ENCODE results near the gene PLIN5. TPM values are rescaled to one million over a fixed set of nuclear protein-coding genes. Genes with fewer than 3 reads are reported as not detected.

Gene PLIN5
- total RNA-seq, 2 donors from 2014 or later, result 3.7 to 3.9 TPM

DNA sequence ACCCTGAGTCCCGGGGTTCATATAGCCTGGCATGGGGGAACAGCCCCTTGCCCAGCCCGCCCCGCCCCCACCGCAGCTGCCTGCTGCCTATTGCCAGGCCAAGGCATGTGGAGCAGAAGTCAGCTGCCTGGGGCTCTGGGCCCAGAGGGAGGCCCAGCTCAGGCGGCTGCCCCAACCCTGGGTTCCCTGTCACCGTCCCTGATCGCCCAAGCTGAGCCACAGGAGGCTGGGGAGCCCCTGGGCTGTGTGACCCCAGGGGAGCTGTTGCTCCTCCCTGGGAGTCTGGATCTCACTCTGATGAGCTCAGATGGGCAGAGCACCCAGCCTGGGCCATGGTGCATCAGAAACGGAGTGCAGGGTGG lies 18.1 kb downstream of the PLIN5 start:
- H3K4me3 Mint-ChIP-seq, result no peak overlapping the region
- H3K27me3 ChIP-seq (ENCODE audit: control insufficient read depth, insufficient read depth, low read length, poor library complexity, severe bottlenecking), result no peaks in the 10 kb centered on the region
- WGBS, 2 experiments (ENCODE audit: insufficient coverage in 1 of 2, insufficient read length in 1 of 2), result 81 to 84% methylated on average over 6 to 8 of the region's 8 CpGs

DNA sequence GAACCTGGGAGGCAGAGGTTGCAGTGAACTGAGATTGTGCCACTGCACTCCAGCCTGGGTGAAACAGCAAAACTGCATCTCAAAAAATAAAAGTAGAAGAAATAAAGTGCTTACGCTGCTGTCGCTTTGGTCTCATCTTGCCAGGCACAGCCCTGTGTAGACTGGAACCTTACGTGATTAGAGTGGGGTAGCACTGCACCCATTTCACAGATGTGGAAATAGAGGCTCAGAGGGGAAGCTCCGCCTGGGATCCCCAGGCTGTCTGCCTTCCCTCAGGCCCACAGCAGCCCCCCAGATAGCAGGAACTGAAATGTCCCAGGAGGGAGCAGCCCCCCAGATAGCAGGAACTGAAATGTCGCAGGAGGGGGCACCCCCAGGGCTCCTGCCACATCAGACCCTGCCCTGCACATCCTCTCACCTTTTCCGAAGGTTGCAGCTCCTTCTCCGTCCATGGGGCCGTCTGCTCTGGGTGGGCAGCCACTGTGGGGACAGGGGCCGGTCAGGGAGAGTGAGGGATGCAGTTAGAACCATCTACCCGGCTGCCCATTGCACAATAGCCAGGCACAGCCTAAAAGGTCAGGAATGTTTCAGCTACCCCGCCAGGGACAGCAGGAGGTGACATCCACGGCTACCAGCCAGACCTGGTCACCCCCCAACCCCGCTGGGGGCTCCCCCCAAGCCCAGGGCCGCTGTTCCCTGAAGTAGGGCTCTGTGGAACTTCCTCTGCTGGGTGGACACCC lies 18.7 kb downstream of the PLIN5 start:
- H3K36me3 ChIP-seq (ENCODE audit: control insufficient read depth, insufficient read depth, low read length), result no peaks in the 10 kb centered on the region
- TF ChIP-seq, protein P1, sequence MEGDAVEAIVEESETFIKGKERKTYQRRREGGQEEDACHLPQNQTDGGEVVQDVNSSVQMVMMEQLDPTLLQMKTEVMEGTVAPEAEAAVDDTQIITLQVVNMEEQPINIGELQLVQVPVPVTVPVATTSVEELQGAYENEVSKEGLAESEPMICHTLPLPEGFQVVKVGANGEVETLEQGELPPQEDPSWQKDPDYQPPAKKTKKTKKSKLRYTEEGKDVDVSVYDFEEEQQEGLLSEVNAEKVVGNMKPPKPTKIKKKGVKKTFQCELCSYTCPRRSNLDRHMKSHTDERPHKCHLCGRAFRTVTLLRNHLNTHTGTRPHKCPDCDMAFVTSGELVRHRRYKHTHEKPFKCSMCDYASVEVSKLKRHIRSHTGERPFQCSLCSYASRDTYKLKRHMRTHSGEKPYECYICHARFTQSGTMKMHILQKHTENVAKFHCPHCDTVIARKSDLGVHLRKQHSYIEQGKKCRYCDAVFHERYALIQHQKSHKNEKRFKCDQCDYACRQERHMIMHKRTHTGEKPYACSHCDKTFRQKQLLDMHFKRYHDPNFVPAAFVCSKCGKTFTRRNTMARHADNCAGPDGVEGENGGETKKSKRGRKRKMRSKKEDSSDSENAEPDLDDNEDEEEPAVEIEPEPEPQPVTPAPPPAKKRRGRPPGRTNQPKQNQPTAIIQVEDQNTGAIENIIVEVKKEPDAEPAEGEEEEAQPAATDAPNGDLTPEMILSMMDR (conservative IDR thresholded peaks at IDR 0.05), result no peak
- no peak overlapping the region for H3K4me3 Mint-ChIP-seq
- no peak overlapping the region for H3K27ac Mint-ChIP-seq
- H3K27ac ChIP-seq (ENCODE audit: low read depth, low read length), result no peak overlapping the region
- H3K9me3 Mint-ChIP-seq, result peaks cover 1% of the 10 kb centered on the region
- no peaks in the 10 kb centered on the region for H3K4me1 ChIP-seq (ENCODE audit: control insufficient read depth, insufficient read depth, low read length)
- H3K9ac ChIP-seq (ENCODE audit: extremely low read depth, low read length, poor library complexity, severe bottlenecking), result no peak overlapping the region
- no peak overlapping the region for H3K4me3 ChIP-seq (ENCODE audit: low read length)
- no peaks in the 10 kb centered on the region for H3K27me3 ChIP-seq (ENCODE audit: control insufficient read depth, insufficient read depth, low read length, poor library complexity, severe bottlenecking)
- H3K27me3 Mint-ChIP-seq (ENCODE audit: insufficient read depth), result peaks cover 43% of the 10 kb centered on the region
- H3K36me3 Mint-ChIP-seq (ENCODE audit: low read depth), result no peaks in the 10 kb centered on the region
- no peak for DNase-seq
- WGBS, 2 experiments (ENCODE audit: insufficient coverage in 1 of 2, insufficient read length in 1 of 2), result 57 to 80% methylated on average over 3 to 14 of the region's 14 CpGs
- H3K9me3 ChIP-seq (ENCODE audit: control insufficient read depth, low read length), result no peaks in the 10 kb centered on the region
- no peaks in the 10 kb centered on the region for H3K4me1 Mint-ChIP-seq

More for the DNA sequence above, 18.1 kb downstream of the PLIN5 start:
- no peak for DNase-seq
- Mint-ChIP-seq H3K27ac (no peak overlapping the region), H3K4me1 (no peaks in the 10 kb centered on the region), H3K27me3 (ENCODE audit: insufficient read depth) (peaks cover 42% of the 10 kb centered on the region), H3K36me3 (ENCODE audit: low read depth) (no peaks in the 10 kb centered on the region), H3K9me3 (peaks cover 1% of the 10 kb centered on the region)
- TF ChIP-seq, protein P1 (conservative IDR thresholded peaks at IDR 0.05), result no peak
- Histone ChIP-seq H3K4me1 (ENCODE audit: control insufficient read depth, insufficient read depth, low read length) (no peaks in the 10 kb centered on the region), H3K36me3 (ENCODE audit: control insufficient read depth, insufficient read depth, low read length) (no peaks in the 10 kb centered on the region), H3K4me3 (ENCODE audit: low read length) (no peak overlapping the region), H3K27ac (ENCODE audit: low read depth, low read length) (no peak overlapping the region), H3K9ac (ENCODE audit: extremely low read depth, low read length, poor library complexity, severe bottlenecking) (no peak overlapping the region), H3K9me3 (ENCODE audit: control insufficient read depth, low read length) (no peaks in the 10 kb centered on the region)

DNA sequence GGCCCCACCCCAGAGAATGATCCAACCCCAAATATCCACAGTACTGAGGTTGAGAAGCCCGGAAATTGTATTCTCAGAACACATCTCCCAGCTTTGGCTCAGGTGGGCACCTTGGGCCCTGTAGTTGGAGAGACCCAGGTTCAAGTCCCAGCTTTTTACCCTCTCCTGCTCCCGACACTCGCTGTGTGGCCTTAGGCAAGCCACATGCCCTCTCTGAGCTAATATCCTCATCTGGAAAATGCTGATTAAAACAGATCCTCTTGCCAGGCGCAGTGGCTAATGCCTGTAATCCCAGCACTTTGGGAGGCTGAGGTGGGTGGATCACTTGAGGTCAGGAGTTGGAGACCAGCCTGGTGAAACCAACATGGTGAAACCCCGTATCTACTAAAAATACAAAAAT lies 19.3 kb downstream of the PLIN5 start:
- Histone ChIP-seq H3K9me3 (ENCODE audit: control insufficient read depth, low read length) (no peaks in the 10 kb centered on the region), H3K36me3 (ENCODE audit: control insufficient read depth, insufficient read depth, low read length) (no peaks in the 10 kb centered on the region), H3K4me3 (ENCODE audit: low read length) (no peak overlapping the region), H3K27me3 (ENCODE audit: control insufficient read depth, insufficient read depth, low read length, poor library complexity, severe bottlenecking) (no peaks in the 10 kb centered on the region), H3K4me1 (ENCODE audit: control insufficient read depth, insufficient read depth, low read length) (no peaks in the 10 kb centered on the region), H3K9ac (ENCODE audit: extremely low read depth, low read length, poor library complexity, severe bottlenecking) (no peak overlapping the region), H3K27ac (ENCODE audit: low read depth, low read length) (no peak overlapping the region)
- no peak overlapping the region for H3K27ac Mint-ChIP-seq
- no peak overlapping the region for H3K4me3 Mint-ChIP-seq
- 90 to 94% methylated on average over 5 of the region's 5 CpGs for WGBS, 2 experiments (ENCODE audit: insufficient coverage in 1 of 2, insufficient read length in 1 of 2)
- H3K36me3 Mint-ChIP-seq (ENCODE audit: low read depth), result no peaks in the 10 kb centered on the region
- DNase-seq, result no peak
- H3K27me3 Mint-ChIP-seq (ENCODE audit: insufficient read depth), result peaks cover 42% of the 10 kb centered on the region
- no peaks in the 10 kb centered on the region for H3K4me1 Mint-ChIP-seq
- TF ChIP-seq, protein P1 (conservative IDR thresholded peaks at IDR 0.05), result no peak
- no peaks in the 10 kb centered on the region for H3K9me3 Mint-ChIP-seq
